WTC11 (cell line): ENCODE measurements around the gene VPS4A. TPM values are rescaled to one million over a fixed set of nuclear protein-coding genes. Genes with fewer than 3 reads are reported as not detected.

ENCODE experiments used
- ATAC-seq: fragments of 200-7000 bp; cut with Tn5 transposase; 2 replicates; pipeline ENCODE4 v1.10.0; 2021; ENCODE audit warnings: mild to moderate bottlenecking, moderate library complexity
- CTCF ChIA-PET: fragments of 300-600 bp; sonication (Branson Sonifier 250); formaldehyde crosslinking; loops from one replicate; lab custom pipeline; 2021; ENCODE audit warnings: antibody characterized with exemption; lab: Charles Lee
- POLR2A ChIA-PET: fragments of 350-600 bp; sonication (Branson Sonifier 250); formaldehyde crosslinking; loops from one replicate; lab custom pipeline; 2021; ENCODE audit warnings: antibody characterized with exemption; lab: Charles Lee
- DNase-seq: peaks from one replicate; pipeline ENCODE4 v3.0.0; 2021; ENCODE audit warnings: low spot score
- H3K27ac Mint-ChIP-seq: 2 replicates; pipeline ENCODE4 v1.8.0; 2021; ENCODE audit warnings: mixed read lengths
- H3K27me3 Mint-ChIP-seq: 2 replicates; pipeline ENCODE4 v1.8.0; 2021; ENCODE audit warnings: low read depth, mild to moderate bottlenecking, moderate library complexity, mixed read lengths
- H3K36me3 Mint-ChIP-seq: 2 replicates; pipeline ENCODE4 v1.8.0; 2021; ENCODE audit warnings: mixed read lengths
- H3K4me1 Mint-ChIP-seq: 2 replicates; pipeline ENCODE4 v1.8.0; 2022; ENCODE audit warnings: mixed read lengths
- H3K4me3 Mint-ChIP-seq: 2 replicates; pipeline ENCODE4 v1.8.0; 2021; ENCODE audit warnings: mild to moderate bottlenecking, moderate library complexity, mixed read lengths
- H3K9me3 Mint-ChIP-seq: 2 replicates; pipeline ENCODE4 v1.8.0; 2021; ENCODE audit warnings: mixed read lengths
- CREM ChIP-seq: sonication (generic); formaldehyde crosslinking; IDR thresholded peaks from 2 replicates; pipeline ENCODE4 v1.8.1; 2022; ENCODE audit warnings: mild to moderate bottlenecking, missing genetic modification reagents, moderate library complexity
- E2F4 ChIP-seq: sonication (generic); formaldehyde crosslinking; IDR thresholded peaks from 2 replicates; pipeline ENCODE4 v1.8.1; 2022; ENCODE audit warnings: low read depth, mild to moderate bottlenecking, moderate library complexity, missing genetic modification reagents, borderline replicate concordance
- ERG ChIP-seq: fragments of 250-450 bp; sonication (Bioruptor Pico); IDR thresholded peaks from 2 replicates; pipeline ENCODE4 v1.8.0; 2021; ENCODE audit warnings: mild to moderate bottlenecking
- FOXK1 ChIP-seq: sonication (generic); formaldehyde crosslinking; IDR thresholded peaks from 2 replicates; pipeline ENCODE4 v1.8.0; 2022; ENCODE audit warnings: mild to moderate bottlenecking, moderate library complexity, missing genetic modification reagents
- GRHL2 ChIP-seq: fragments of 250-450 bp; sonication (Bioruptor Pico); IDR thresholded peaks from 2 replicates; pipeline ENCODE4 v1.8.0; 2022; ENCODE audit warnings: mild to moderate bottlenecking, moderate library complexity; ENCODE audit not compliant: insufficient replicate concordance, severe bottlenecking
- HMGXB4 ChIP-seq: sonication (generic); formaldehyde crosslinking; IDR thresholded peaks from 2 replicates; pipeline ENCODE4 v1.8.1; 2023; ENCODE audit warnings: mild to moderate bottlenecking, moderate library complexity, missing genetic modification reagents
- MAX ChIP-seq: sonication (generic); formaldehyde crosslinking; IDR thresholded peaks from 2 replicates; pipeline ENCODE4 v1.8.0; 2022; ENCODE audit warnings: mild to moderate bottlenecking, missing genetic modification reagents
- NFE2L1 ChIP-seq: sonication (generic); formaldehyde crosslinking; IDR thresholded peaks from 2 replicates; pipeline ENCODE4 v1.8.1; 2023; ENCODE audit warnings: missing genetic modification reagents
- NFYB ChIP-seq: sonication (generic); formaldehyde crosslinking; conservative IDR thresholded peaks from 2 replicates; pipeline ENCODE4 v1.8.0; 2022; ENCODE audit warnings: low read depth, missing genetic modification reagents
- NR1H2 ChIP-seq: sonication (generic); formaldehyde crosslinking; IDR thresholded peaks from 2 replicates; pipeline ENCODE4 v1.9.0; 2021; ENCODE audit warnings: mild to moderate bottlenecking, moderate library complexity, missing genetic modification reagents
- NR2C2 ChIP-seq: sonication (generic); formaldehyde crosslinking; IDR thresholded peaks from 2 replicates; pipeline ENCODE4 v1.8.0; 2022; ENCODE audit warnings: mild to moderate bottlenecking, missing genetic modification reagents
- OVOL2 ChIP-seq: fragments of 250-450 bp; sonication (Bioruptor Pico); IDR thresholded peaks from 2 replicates; pipeline ENCODE4 v1.9.0; 2021; ENCODE audit warnings: mild to moderate bottlenecking, borderline replicate concordance
- SMAD3 ChIP-seq: sonication (generic); formaldehyde crosslinking; IDR thresholded peaks from 2 replicates; pipeline ENCODE4 v1.8.0; 2022; ENCODE audit warnings: missing genetic modification reagents, mild to moderate bottlenecking, borderline replicate concordance
- TEAD1 ChIP-seq: sonication (generic); formaldehyde crosslinking; IDR thresholded peaks from 2 replicates; pipeline ENCODE4 v1.8.0; 2022; ENCODE audit warnings: mild to moderate bottlenecking, missing genetic modification reagents
- ZNF219 ChIP-seq: sonication (generic); formaldehyde crosslinking; IDR thresholded peaks from 2 replicates; pipeline ENCODE4 v1.8.0; 2023; ENCODE audit warnings: missing genetic modification reagents, mild to moderate bottlenecking, borderline replicate concordance
- ZNF232 ChIP-seq: sonication (generic); formaldehyde crosslinking; IDR thresholded peaks from 2 replicates; pipeline ENCODE4 v1.8.0; 2022; ENCODE audit warnings: mild to moderate bottlenecking, missing genetic modification reagents
- ZNF671 ChIP-seq: fragments of 250-450 bp; sonication (Bioruptor Pico); IDR thresholded peaks from 2 replicates; pipeline ENCODE4 v1.8.0; 2021; ENCODE audit warnings: mild to moderate bottlenecking
- ZSCAN18 ChIP-seq: fragments of 250-450 bp; sonication (Bioruptor Pico); IDR thresholded peaks from 2 replicates; pipeline ENCODE4 v2.1.2; 2022; ENCODE audit warnings: mild to moderate bottlenecking, moderate library complexity
- total RNA-seq: library from RNA; stranded (reverse); gene quantifications from 3 replicates; pipeline ENCODE4 v1.2.3, GENCODE V29; 2021
- TF ChIP-seq, protein P1 (sequence below): sonication (generic); formaldehyde crosslinking; IDR thresholded peaks from 2 replicates; pipeline ENCODE4 v1.8.0; 2022; ENCODE audit warnings: mild to moderate bottlenecking, missing genetic modification reagents
- TF ChIP-seq, protein P2 (sequence below): sonication (generic); formaldehyde crosslinking; IDR thresholded peaks from 2 replicates; pipeline ENCODE4 v1.8.0; 2022; ENCODE audit warnings: mild to moderate bottlenecking, missing genetic modification reagents
- TF ChIP-seq, protein P3 (sequence below): fragments of 250-450 bp; sonication (Bioruptor Pico); IDR thresholded peaks from 2 replicates; pipeline ENCODE4 v1.9.0; 2021; ENCODE audit warnings: moderate library complexity, mild to moderate bottlenecking, inconsistent platforms, borderline replicate concordance
- TF ChIP-seq, protein P4 (sequence below): fragments of 250-450 bp; sonication (Bioruptor Pico); conservative IDR thresholded peaks from 2 replicates; pipeline ENCODE4 v1.9.0; 2021; ENCODE audit warnings: mild to moderate bottlenecking

The VPS4A gene
- total RNA-seq, 1 experiment from 2014 or later: 28.3 TPM

GRCh38 chr16:69310653-69311532, at the start of gene VPS4A (continued):
- TF ChIP-seq TEAD1 (CRISPR knock-in tag): peak; percentile 18
- peak; percentile 87; the same call in 1 of the 2 replicates for TF ChIP-seq ZNF232 (CRISPR knock-in tag)
- TF ChIP-seq OVOL2 (CRISPR knock-in tag): no peak
- 0 out of 2 replicates have a peak, but pooled peaks have one; percentile 32 for TF ChIP-seq NFE2L1 (CRISPR knock-in tag)
- TF ChIP-seq NR1H2: no peak
- TF ChIP-seq HMGXB4 (CRISPR knock-in tag): peak; percentile 70
- TF ChIP-seq E2F4 (CRISPR knock-in tag): peak; percentile 84
- TF ChIP-seq, protein P1, sequence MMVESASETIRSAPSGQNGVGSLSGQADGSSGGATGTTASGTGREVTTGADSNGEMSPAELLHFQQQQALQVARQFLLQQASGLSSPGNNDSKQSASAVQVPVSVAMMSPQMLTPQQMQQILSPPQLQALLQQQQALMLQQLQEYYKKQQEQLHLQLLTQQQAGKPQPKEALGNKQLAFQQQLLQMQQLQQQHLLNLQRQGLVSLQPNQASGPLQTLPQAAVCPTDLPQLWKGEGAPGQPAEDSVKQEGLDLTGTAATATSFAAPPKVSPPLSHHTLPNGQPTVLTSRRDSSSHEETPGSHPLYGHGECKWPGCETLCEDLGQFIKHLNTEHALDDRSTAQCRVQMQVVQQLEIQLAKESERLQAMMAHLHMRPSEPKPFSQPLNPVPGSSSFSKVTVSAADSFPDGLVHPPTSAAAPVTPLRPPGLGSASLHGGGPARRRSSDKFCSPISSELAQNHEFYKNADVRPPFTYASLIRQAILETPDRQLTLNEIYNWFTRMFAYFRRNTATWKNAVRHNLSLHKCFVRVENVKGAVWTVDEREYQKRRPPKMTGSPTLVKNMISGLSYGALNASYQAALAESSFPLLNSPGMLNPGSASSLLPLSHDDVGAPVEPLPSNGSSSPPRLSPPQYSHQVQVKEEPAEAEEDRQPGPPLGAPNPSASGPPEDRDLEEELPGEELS (CRISPR knock-in tag): peak; percentile 87; the same call in 1 of the 2 replicates
- peak; percentile 80; the same call in 1 of the 2 replicates for TF ChIP-seq FOXK1

DNA sequence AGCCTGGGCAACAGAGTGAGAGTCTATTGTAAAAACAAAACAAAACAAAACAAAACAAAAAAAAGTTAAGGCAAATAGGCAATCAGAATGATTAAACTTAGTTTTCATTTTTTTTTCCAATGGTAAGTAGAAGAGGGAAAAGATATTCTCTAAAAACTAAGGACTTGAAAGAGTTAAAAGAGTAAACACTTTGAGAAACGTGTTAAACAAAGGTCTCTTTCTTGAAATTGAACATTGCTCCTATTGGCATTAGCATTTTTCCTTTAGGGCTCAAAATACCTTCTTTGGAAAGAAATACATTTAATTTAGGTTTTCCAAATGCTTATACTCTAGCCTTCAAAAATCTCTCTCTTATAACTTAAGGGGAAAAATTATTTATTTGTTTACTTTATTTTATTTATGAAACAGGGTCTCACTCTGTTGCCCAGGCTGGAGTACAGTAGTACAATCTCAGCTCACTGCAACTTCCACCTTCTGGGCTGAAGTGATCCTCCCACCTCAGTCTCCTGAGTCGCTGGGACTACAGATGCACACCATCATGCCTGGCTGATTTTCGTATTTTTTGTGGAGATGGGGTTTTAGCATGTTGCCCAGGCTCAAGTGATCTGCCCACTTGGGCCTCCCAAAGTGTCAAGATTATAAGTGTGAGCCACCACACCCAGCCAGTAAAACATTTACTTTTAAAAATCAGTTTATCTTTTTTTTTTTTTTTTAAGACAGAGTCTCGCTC, 44.7 kb upstream of the VPS4A start:
- Mint-ChIP-seq H3K27me3 (no peaks in the 10 kb centered on the region), H3K4me1 (no peaks in the 10 kb centered on the region), H3K27ac (no peak overlapping the region), H3K36me3 (peaks cover 18% of the 10 kb centered on the region), H3K9me3 (no peaks in the 10 kb centered on the region), H3K4me3 (no peak overlapping the region)
- CTCF ChIA-PET: no interaction called here
- POLR2A ChIA-PET: interaction anchor here (0.7 kb wide), 1 partner anchor 664 kb away, joined by 3 read pairs; no protein-coding TSS in a partner anchor
- ATAC-seq: no peak
- no peak for DNase-seq
- TF ChIP-seq, protein P2, sequence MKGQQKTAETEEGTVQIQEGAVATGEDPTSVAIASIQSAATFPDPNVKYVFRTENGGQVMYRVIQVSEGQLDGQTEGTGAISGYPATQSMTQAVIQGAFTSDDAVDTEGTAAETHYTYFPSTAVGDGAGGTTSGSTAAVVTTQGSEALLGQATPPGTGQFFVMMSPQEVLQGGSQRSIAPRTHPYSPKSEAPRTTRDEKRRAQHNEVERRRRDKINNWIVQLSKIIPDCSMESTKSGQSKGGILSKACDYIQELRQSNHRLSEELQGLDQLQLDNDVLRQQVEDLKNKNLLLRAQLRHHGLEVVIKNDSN (CRISPR knock-in tag): no peak
- no peak for TF ChIP-seq ERG (CRISPR knock-in tag)
- TF ChIP-seq ZSCAN18 (CRISPR knock-in tag): no peak
- TF ChIP-seq ZNF671 (CRISPR knock-in tag): no peak
- TF ChIP-seq ZNF219 (CRISPR knock-in tag): no peak
- no peak for TF ChIP-seq NR2C2 (CRISPR knock-in tag)
- TF ChIP-seq GRHL2 (CRISPR knock-in tag): no peak
- TF ChIP-seq SMAD3: no peak
- no peak for TF ChIP-seq CREM (CRISPR knock-in tag)
- no peak for TF ChIP-seq MAX (CRISPR knock-in tag)
- TF ChIP-seq, protein P3, sequence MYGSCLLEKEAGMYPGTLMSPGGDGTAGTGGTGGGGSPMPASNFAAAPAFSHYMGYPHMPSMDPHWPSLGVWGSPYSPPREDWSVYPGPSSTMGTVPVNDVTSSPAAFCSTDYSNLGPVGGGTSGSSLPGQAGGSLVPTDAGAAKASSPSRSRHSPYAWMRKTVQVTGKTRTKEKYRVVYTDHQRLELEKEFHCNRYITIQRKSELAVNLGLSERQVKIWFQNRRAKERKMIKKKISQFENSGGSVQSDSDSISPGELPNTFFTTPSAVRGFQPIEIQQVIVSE (CRISPR knock-in tag): no peak
- no peak for TF ChIP-seq TEAD1 (CRISPR knock-in tag)
- TF ChIP-seq, protein P4, sequence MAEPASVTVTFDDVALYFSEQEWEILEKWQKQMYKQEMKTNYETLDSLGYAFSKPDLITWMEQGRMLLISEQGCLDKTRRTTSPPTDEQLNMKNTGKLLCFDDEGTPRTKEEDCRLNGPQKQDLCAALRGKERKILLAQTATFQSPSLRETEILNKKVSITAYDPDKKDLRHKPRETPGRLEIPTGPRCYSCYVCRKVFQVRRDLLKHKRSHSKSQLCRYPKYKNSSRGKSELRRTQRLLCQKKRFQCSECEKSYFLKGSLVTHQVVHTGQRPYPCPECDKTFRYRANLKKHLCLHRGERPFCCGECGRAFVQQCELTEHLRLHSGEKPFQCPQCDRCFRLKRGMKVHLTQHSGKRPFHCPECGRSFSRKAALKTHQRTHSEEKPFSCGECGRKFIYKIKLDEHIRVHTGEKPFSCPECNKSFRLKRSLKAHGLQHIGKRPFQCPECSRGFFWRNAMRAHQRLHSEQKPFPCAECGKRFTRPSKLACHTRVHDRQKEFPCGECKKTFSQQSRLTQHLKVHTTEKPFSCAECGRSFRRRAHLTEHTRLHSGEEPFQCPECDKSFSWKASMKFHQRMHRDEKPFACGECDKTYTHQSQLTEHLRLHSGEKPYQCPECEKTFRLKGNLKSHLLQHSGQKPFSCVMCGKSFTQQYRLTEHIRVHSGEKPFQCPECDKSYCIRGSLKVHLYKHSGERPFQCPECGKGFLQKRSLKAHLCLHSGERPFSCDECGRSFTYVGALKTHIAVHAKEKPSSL (CRISPR knock-in tag): no peak
- no peak for TF ChIP-seq NFYB (CRISPR knock-in tag)
